OCI-LY1 (cell line): ENCODE results near the gene KCNJ12.
"Not testable (repeated sequence)": the region's sequence is repeated elsewhere in the genome, so short reads cannot be mapped to it uniquely, and the experiment has no call there.

ENCODE experiments used
- EZH2 ChIP-seq: fragments of 200-600 bp; sonication (generic), shearing (Covaris generic); IDR thresholded peaks from 2 replicates; pipeline ENCODE4 v1.8.0; 2017; ENCODE audit warnings: borderline replicate concordance, mixed run types, mild to moderate bottlenecking, antibody characterized with exemption, low read length, moderate library complexity, mixed read lengths
- TF ChIP-seq, protein P1 (sequence below): fragments of 200-600 bp; sonication (generic), shearing (Covaris generic); IDR thresholded peaks from 2 replicates; pipeline ENCODE4 v1.5.1; 2017; ENCODE audit warnings: mild to moderate bottlenecking, antibody characterized with exemption, low read length, moderate library complexity, mixed read lengths

DNA sequence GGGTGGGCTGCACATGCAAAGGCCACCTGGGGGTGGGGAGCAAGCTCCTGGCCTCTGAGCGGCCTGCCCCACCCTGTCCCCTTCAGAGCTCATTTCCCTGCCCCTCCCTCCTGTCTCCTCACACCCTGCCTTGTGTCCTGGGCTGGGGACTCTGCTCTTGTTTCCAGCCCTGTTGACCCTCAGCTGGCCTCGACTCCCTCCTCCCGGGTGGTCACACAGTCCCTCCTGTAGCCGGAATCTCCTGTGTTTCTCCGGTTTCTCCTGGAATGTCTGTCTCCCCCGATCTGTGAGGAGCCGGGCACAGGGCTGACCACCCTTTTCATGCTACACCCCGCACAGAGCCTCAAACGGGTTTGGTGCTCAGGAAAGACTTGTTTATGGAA lies 24.0 kb downstream of the KCNJ12 start:
- TF ChIP-seq, protein P1, sequence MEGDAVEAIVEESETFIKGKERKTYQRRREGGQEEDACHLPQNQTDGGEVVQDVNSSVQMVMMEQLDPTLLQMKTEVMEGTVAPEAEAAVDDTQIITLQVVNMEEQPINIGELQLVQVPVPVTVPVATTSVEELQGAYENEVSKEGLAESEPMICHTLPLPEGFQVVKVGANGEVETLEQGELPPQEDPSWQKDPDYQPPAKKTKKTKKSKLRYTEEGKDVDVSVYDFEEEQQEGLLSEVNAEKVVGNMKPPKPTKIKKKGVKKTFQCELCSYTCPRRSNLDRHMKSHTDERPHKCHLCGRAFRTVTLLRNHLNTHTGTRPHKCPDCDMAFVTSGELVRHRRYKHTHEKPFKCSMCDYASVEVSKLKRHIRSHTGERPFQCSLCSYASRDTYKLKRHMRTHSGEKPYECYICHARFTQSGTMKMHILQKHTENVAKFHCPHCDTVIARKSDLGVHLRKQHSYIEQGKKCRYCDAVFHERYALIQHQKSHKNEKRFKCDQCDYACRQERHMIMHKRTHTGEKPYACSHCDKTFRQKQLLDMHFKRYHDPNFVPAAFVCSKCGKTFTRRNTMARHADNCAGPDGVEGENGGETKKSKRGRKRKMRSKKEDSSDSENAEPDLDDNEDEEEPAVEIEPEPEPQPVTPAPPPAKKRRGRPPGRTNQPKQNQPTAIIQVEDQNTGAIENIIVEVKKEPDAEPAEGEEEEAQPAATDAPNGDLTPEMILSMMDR: not testable (repeated sequence)
- not testable (repeated sequence) for TF ChIP-seq EZH2
